BLaER1 treated with 17β-estradiol and CSF1 and Interleukin-3, amounts not matched to agents 10 nM and 100 nM (cell line): ENCODE results near the gene QRSL1.

Experiments used
- H3K27ac ChIP-seq, 11 experiments: shearing (Covaris generic); formaldehyde crosslinking; 2 replicates each; pipeline ENCODE4 v1.8.1; 2022
- H3K27me3 ChIP-seq, 11 experiments: shearing (Covaris generic); formaldehyde crosslinking; 2 replicates each; pipeline ENCODE4 v1.8.1; 2022
- H3K36me3 ChIP-seq, 11 experiments: shearing (Covaris generic); formaldehyde crosslinking; 2 replicates each; pipeline ENCODE4 v1.8.1; 2022
- H3K4me1 ChIP-seq, 10 experiments: shearing (Covaris generic); formaldehyde crosslinking; 2 replicates each; pipeline ENCODE4 v1.8.1; 2022
- H3K4me2 ChIP-seq, 11 experiments: shearing (Covaris generic); formaldehyde crosslinking; 2 replicates each; pipeline ENCODE4 v1.8.1; 2022
- H3K4me3 ChIP-seq, 10 experiments: shearing (Covaris generic); formaldehyde crosslinking; 2 replicates each; pipeline ENCODE4 v1.8.1; 2022
- H3K9ac ChIP-seq, 11 experiments: shearing (Covaris generic); formaldehyde crosslinking; 2 replicates each; pipeline ENCODE4 v1.8.1; 2022
- H3K9me3 ChIP-seq, 11 experiments: shearing (Covaris generic); formaldehyde crosslinking; replicated peaks in 1 of 11; 2 replicates each; pipeline ENCODE4 v1.8.1; 2022
- H4K20me1 ChIP-seq, 11 experiments: shearing (Covaris generic); formaldehyde crosslinking; 2 replicates each; pipeline ENCODE4 v1.8.1; 2022
- Cebpa-rat ChIP-seq, 11 experiments: shearing (Covaris generic); IDR thresholded peaks; 2 replicates each; pipeline ENCODE4 v1.8.1; 2022

QRSL1 gene

DNA sequence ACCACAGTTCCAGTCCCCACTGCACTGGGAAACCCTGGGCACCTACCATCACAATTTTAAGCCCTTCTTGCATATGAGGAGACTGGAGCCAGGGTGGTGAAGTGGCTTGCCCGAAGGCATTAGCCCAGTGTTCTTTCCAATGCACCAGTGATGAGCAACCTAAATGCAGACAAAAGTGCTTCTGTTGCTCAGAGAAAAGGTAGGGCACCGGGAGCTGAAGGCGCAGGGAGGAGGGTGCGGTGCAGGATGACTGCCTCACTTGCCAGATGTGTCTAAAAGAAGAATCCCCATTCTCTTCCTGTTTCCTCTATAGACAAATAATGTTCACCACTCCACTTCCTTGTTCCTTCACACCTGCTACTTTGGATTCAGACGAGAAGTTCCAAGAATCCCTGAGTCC is 86.5 kb downstream of the QRSL1 start:
- Histone ChIP-seq H3K4me3 (peak overlapping the region in 2 of 10 experiments; percentile 39 to 40; a peak in 6 of 20 replicates), H3K4me2 (peak overlapping the region; percentile 50 to 95 (median 80)), H3K27ac (peak overlapping the region in 3 of 11 experiments; percentile 11 to 48 (median 41); a peak in 1 of 22 replicates), H3K27me3 (no peaks in the 10 kb centered on the region), H3K9me3 (peaks cover 0 to 18% (median 6%) of the 10 kb centered on the region in 11 experiments; a peak in 8 of 22 replicates), H4K20me1 (no peaks in the 10 kb centered on the region), H3K36me3 (no peaks in the 10 kb centered on the region), H3K4me1 (peaks cover 7 to 55% (median 49%) of the 10 kb centered on the region in 10 experiments), H3K9ac (peak overlapping the region in 4 of 11 experiments; percentile 1 to 47 (median 28); a peak in 5 of 22 replicates)
- TF ChIP-seq Cebpa-rat (IDR thresholded peaks at IDR 0.05), result no peak

DNA sequence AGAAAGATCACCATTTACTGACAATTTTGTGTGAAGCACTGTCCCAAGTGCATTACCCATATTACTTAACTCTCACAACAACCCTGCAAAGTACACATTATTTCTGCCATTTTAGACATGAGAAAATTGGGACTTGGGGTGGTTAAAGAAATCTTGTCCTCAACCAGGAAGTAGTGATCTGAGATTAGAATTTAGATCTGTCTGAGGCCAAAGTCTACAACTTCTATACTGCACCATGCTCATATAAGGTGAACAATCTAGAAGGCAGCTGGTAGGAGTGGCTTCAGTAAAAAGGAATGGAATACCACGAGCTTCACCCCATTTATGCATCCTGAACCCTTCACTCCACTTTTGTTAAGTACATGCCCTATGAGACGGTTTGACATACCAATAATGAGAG is 87.6 kb downstream of the QRSL1 start:
- Histone ChIP-seq H3K27me3 (no peaks in the 10 kb centered on the region), H4K20me1 (no peaks in the 10 kb centered on the region), H3K4me1 (peaks cover 7 to 55% (median 49%) of the 10 kb centered on the region in 10 experiments), H3K27ac (no peak overlapping the region), H3K9me3 (peaks cover 0 to 18% (median 6%) of the 10 kb centered on the region in 11 experiments; a peak in 7 of 22 replicates), H3K9ac (no peak overlapping the region), H3K4me2 (peak overlapping the region in 8 of 11 experiments; percentile 58 to 95 (median 80); a peak in 14 of 22 replicates), H3K36me3 (no peaks in the 10 kb centered on the region), H3K4me3 (no peak overlapping the region)
- no peak for TF ChIP-seq Cebpa-rat (IDR thresholded peaks at IDR 0.05)
